H9 (cell line): ENCODE data around the gene ELFN2. TPM values are rescaled to one million over a fixed set of nuclear protein-coding genes. Genes with fewer than 3 reads are reported as not detected.

Experiments
- DNase-seq: peaks from one replicate; pipeline ENCODE4 v3.0.0-alpha.2; 2017
- H2AFZ ChIP-seq: one replicate; pipeline ENCODE4 v1.6.1; 2013; ENCODE audit warnings: mild to moderate bottlenecking, low read length, control low read depth, moderate library complexity
- H2AK5ac ChIP-seq: 2 replicates; pipeline ENCODE4 v1.6.1; 2013; ENCODE audit warnings: low read length, control low read depth, mixed read lengths; ENCODE audit not compliant: insufficient read length
- H2BK120ac ChIP-seq: one replicate; pipeline ENCODE4 v1.6.1; 2013; ENCODE audit warnings: low read depth, mild to moderate bottlenecking, low read length, control low read depth, inconsistent platforms; ENCODE audit not compliant: poor library complexity, severe bottlenecking
- H2BK12ac ChIP-seq: 2 replicates; pipeline ENCODE4 v1.6.1; 2013; ENCODE audit warnings: low read length, control low read depth, mixed read lengths, low read depth; ENCODE audit not compliant: insufficient read length
- H2BK15ac ChIP-seq: 2 replicates; pipeline ENCODE4 v1.6.1; 2013; ENCODE audit warnings: low read depth, low read length, control low read depth
- H2BK20ac ChIP-seq: one replicate; pipeline ENCODE4 v1.6.1; 2013; ENCODE audit warnings: low read depth, mild to moderate bottlenecking, low read length, control low read depth, inconsistent platforms; ENCODE audit not compliant: poor library complexity, severe bottlenecking
- H2BK5ac ChIP-seq: 2 replicates; pipeline ENCODE4 v1.6.1; 2013; ENCODE audit warnings: low read length, control low read depth, mixed read lengths; ENCODE audit not compliant: insufficient read length
- H3K14ac ChIP-seq: 2 replicates; pipeline ENCODE4 v1.6.1; 2013; ENCODE audit warnings: low read length, control low read depth; ENCODE audit not compliant: insufficient read depth
- H3K18ac ChIP-seq: 2 replicates; pipeline ENCODE4 v1.6.1; 2013; ENCODE audit warnings: low read depth, mild to moderate bottlenecking, mixed read lengths, low read length, control low read depth; ENCODE audit not compliant: insufficient read length
- H3K23ac ChIP-seq: 2 replicates; pipeline ENCODE4 v1.6.1; 2013; ENCODE audit warnings: low read length, control low read depth, mixed read lengths, low read depth; ENCODE audit not compliant: insufficient read length
- H3K23me2 ChIP-seq: 2 replicates; pipeline ENCODE4 v1.6.1; 2013; ENCODE audit warnings: low read depth, mild to moderate bottlenecking, mixed read lengths, low read length, control low read depth; ENCODE audit not compliant: insufficient read length, poor library complexity, severe bottlenecking
- H3K27ac ChIP-seq: 2 replicates; pipeline ENCODE4 v1.5.1; 2013; ENCODE audit warnings: low read length, control low read depth, mixed read lengths, low read depth; ENCODE audit not compliant: insufficient read length
- H3K27me3 ChIP-seq: 2 replicates; pipeline ENCODE4 v1.6.1; 2013; ENCODE audit warnings: low read length, control low read depth, inconsistent platforms; ENCODE audit not compliant: insufficient read depth
- H3K4ac ChIP-seq: 2 replicates; pipeline ENCODE4 v1.6.1; 2013; ENCODE audit warnings: low read depth, mild to moderate bottlenecking, control low read depth, inconsistent platforms, low read length, moderate library complexity
- H3K4me1 ChIP-seq: 2 replicates; pipeline ENCODE4 v1.6.1; 2013; ENCODE audit warnings: low read length, control low read depth, inconsistent platforms; ENCODE audit not compliant: insufficient read depth
- H3K4me2 ChIP-seq: 2 replicates; pipeline ENCODE4 v1.6.1; 2013; ENCODE audit warnings: low read length, control low read depth, mixed read lengths; ENCODE audit not compliant: insufficient read length, insufficient read depth
- H3K56ac ChIP-seq: 2 replicates; pipeline ENCODE4 v1.6.1; 2013; ENCODE audit warnings: low read depth, mild to moderate bottlenecking, mixed read lengths, low read length, control low read depth; ENCODE audit not compliant: insufficient read length
- H3K79me1 ChIP-seq: 2 replicates; pipeline ENCODE4 v1.6.1; 2013; ENCODE audit warnings: low read depth, mild to moderate bottlenecking, moderate library complexity, low read length, control low read depth, inconsistent platforms; ENCODE audit not compliant: insufficient read depth, poor library complexity, severe bottlenecking
- H3K79me2 ChIP-seq: 2 replicates; pipeline ENCODE4 v1.6.1; 2013; ENCODE audit warnings: low read length, control low read depth, inconsistent platforms; ENCODE audit not compliant: insufficient read depth
- H3K9ac ChIP-seq: 2 replicates; pipeline ENCODE4 v1.6.1; 2013; ENCODE audit warnings: low read length, control low read depth, mixed read lengths; ENCODE audit not compliant: insufficient read length; ENCODE audit errors: extremely low read depth
- H3K9me3 ChIP-seq: one replicate; pipeline ENCODE4 v1.6.1; 2013; ENCODE audit warnings: low read depth, low read length, inconsistent platforms; ENCODE audit not compliant: control insufficient read depth
- H3T11ph ChIP-seq: one replicate; pipeline ENCODE4 v1.6.1; 2013; ENCODE audit warnings: mild to moderate bottlenecking, low read length, control low read depth, inconsistent platforms
- H4K20me1 ChIP-seq: one replicate; pipeline ENCODE4 v1.6.1; 2013; ENCODE audit not compliant: control insufficient read depth, insufficient read length, insufficient read depth
- H4K5ac ChIP-seq: 2 replicates; pipeline ENCODE4 v1.6.1; 2013; ENCODE audit warnings: low read depth, mild to moderate bottlenecking, mixed read lengths, low read length, control low read depth; ENCODE audit not compliant: insufficient read length
- H4K8ac ChIP-seq: replicated peaks from 2 replicates; pipeline ENCODE4 v1.6.1; 2013; ENCODE audit warnings: low read length, control low read depth, mixed read lengths, low read depth; ENCODE audit not compliant: insufficient read length
- H4K91ac ChIP-seq: 2 replicates; pipeline ENCODE4 v1.6.1; 2013; ENCODE audit warnings: low read depth, mild to moderate bottlenecking, moderate library complexity, mixed read lengths, low read length, control low read depth; ENCODE audit not compliant: insufficient read length
- H3K27ac Mint-ChIP-seq, 3 experiments: 2 replicates in 2 of 3; 3 replicates in 1 of 3; pipeline ENCODE4 v1.8.0; 2020 to 2021; ENCODE audit warnings: mixed read lengths in 3 of 3, mild to moderate bottlenecking in 1 of 3, moderate library complexity in 1 of 3
- H3K27me3 Mint-ChIP-seq: 2 replicates; pipeline ENCODE4 v1.8.0; 2021; ENCODE audit warnings: low read depth, mild to moderate bottlenecking, moderate library complexity, mixed read lengths
- H3K36me3 Mint-ChIP-seq, 3 experiments: 2 replicates in 2 of 3; 3 replicates in 1 of 3; pipeline ENCODE4 v1.8.0; 2020 to 2021; ENCODE audit warnings: low read depth in 3 of 3, mixed read lengths in 3 of 3; ENCODE audit not compliant: insufficient read depth in 1 of 3
- H3K4me1 Mint-ChIP-seq, 2 experiments: 2 replicates each; pipeline ENCODE4 v1.8.0; 2020; ENCODE audit warnings: mixed read lengths in 2 of 2
- H3K4me3 Mint-ChIP-seq, 2 experiments: 2 replicates in 1 of 2; 3 replicates in 1 of 2; pipeline ENCODE4 v1.8.0; 2020 to 2021; ENCODE audit warnings: mild to moderate bottlenecking in 2 of 2, mixed read lengths in 2 of 2, moderate library complexity in 1 of 2
- H3K9me3 Mint-ChIP-seq, 2 experiments: 2 replicates in 1 of 2; 3 replicates in 1 of 2; pipeline ENCODE4 v1.8.0; 2020; ENCODE audit warnings: mild to moderate bottlenecking in 2 of 2, mixed read lengths in 2 of 2, moderate library complexity in 1 of 2
- WGBS: extraction: QIAGEN DNeasy Blood & Tissue Kit; methylation state at CpG from one replicate; pipeline ENCODE4 v1.1.7; 2013; ENCODE audit warnings: missing lambda C conversion rate, low lambda C conversion rate, mixed read lengths; ENCODE audit not compliant: insufficient read length; ENCODE audit errors: extremely low coverage; 5-methylcytosine and 5-hydroxymethylcytosine counted together
- total RNA-seq: library from RNA; stranded (reverse); gene quantifications from 2 replicates; pipeline ENCODE4 v1.2.1, GENCODE V29; 2021
- TF ChIP-seq, protein P1 (sequence below): fragments of 200-600 bp; sonication (generic); conservative IDR thresholded peaks from 3 replicates; pipeline ENCODE4 v1.8.0; 2021; ENCODE audit warnings: antibody characterized with exemption, mild to moderate bottlenecking

The ELFN2 gene
- total RNA-seq, 1 experiment from 2014 or later, result 0.70 TPM

DNA sequence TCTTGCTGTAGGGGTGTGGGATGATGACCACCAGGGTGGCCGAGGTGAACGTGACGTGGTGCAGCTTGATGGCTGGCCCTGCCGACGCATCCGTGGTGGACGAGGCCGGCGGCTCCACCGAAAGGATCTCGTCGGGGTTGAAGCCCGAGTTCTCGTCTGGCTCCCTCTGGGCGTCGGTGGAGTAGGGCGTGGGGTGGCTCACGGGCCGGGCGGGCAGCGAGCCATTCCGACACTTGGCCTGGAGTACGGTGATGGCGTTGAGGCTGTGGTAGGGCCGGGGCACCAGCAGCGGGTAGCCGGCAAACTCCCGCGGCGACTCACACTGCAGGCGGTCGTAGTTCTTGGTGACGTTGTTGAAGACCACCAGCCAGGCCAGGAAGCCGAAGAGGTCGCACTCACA is 52.7 kb downstream of the ELFN2 start:
- Histone ChIP-seq H4K8ac (no peak overlapping the region), H4K20me1 (no peaks in the 10 kb centered on the region), H3K4me1 (no peaks in the 10 kb centered on the region), H3K4ac (no peak overlapping the region), H4K91ac (no peak overlapping the region), H4K5ac (no peak overlapping the region), H2AFZ (no peak overlapping the region), H2BK120ac (no peak overlapping the region), H3K9ac (no peak overlapping the region), H2BK5ac (no peak overlapping the region), H3K27ac (no peak overlapping the region), H3T11ph (no peak overlapping the region), H3K9me3 (no peaks in the 10 kb centered on the region), H2BK12ac (no peak overlapping the region), H3K23me2 (no peaks in the 10 kb centered on the region), H3K18ac (no peak overlapping the region), H3K56ac (no peak overlapping the region), H2BK20ac (no peak overlapping the region), H3K23ac (no peak overlapping the region), H3K79me1 (no peaks in the 10 kb centered on the region), H2BK15ac (no peak overlapping the region), H3K27me3 (no peaks in the 10 kb centered on the region), H3K4me2 (no peak overlapping the region), H3K14ac (no peak overlapping the region; the same call in 1 of the 2 replicates), H2AK5ac (no peak overlapping the region), H3K79me2 (no peaks in the 10 kb centered on the region)
- Mint-ChIP-seq H3K9me3 (no peaks in the 10 kb centered on the region), H3K36me3 (no peaks in the 10 kb centered on the region), H3K27me3 (peaks cover 8% of the 10 kb centered on the region), H3K27ac (no peak overlapping the region), H3K4me1 (peaks cover 0 to 14% of the 10 kb centered on the region in 2 experiments; a peak in 2 of 4 replicates), H3K4me3 (no peak overlapping the region)
- no peak for DNase-seq
- WGBS, result no CpG with 5 or more reads among the region's 35 CpGs
- TF ChIP-seq, protein P1, sequence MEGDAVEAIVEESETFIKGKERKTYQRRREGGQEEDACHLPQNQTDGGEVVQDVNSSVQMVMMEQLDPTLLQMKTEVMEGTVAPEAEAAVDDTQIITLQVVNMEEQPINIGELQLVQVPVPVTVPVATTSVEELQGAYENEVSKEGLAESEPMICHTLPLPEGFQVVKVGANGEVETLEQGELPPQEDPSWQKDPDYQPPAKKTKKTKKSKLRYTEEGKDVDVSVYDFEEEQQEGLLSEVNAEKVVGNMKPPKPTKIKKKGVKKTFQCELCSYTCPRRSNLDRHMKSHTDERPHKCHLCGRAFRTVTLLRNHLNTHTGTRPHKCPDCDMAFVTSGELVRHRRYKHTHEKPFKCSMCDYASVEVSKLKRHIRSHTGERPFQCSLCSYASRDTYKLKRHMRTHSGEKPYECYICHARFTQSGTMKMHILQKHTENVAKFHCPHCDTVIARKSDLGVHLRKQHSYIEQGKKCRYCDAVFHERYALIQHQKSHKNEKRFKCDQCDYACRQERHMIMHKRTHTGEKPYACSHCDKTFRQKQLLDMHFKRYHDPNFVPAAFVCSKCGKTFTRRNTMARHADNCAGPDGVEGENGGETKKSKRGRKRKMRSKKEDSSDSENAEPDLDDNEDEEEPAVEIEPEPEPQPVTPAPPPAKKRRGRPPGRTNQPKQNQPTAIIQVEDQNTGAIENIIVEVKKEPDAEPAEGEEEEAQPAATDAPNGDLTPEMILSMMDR, result no peak
